Sigmoid colon (tissue), 7 donors: ENCODE measurements around the gene SRD5A1. TPM values are rescaled to one million over a fixed set of nuclear protein-coding genes. Genes with fewer than 3 reads are reported as not detected.

Experiments
- DNase-seq: peaks from one replicate; pipeline ENCODE4 v3.0.0-alpha.2; 2019
- H3K27ac ChIP-seq, 4 donors: fragments of 200-600 bp; sonication (generic); one replicate each; pipeline ENCODE4 v1.5.1; 2016 to 2019; ENCODE audit warnings: mild to moderate bottlenecking in 1 of 4
- H3K27me3 ChIP-seq, 3 donors: fragments of 200-600 bp; sonication (generic); one replicate each; pipeline ENCODE4 v1.5.1; 2019; ENCODE audit warnings: mild to moderate bottlenecking in 1 of 3
- H3K36me3 ChIP-seq, 4 donors: fragments of 200-600 bp; sonication (generic); one replicate each; pipeline ENCODE4 v1.5.1; 2016 to 2019
- H3K4me1 ChIP-seq, 4 donors: fragments of 200-600 bp; sonication (generic); one replicate each; pipeline ENCODE4 v1.5.1; 2017 to 2019
- H3K4me3 ChIP-seq, 4 donors: fragments of 200-600 bp; sonication (generic); one replicate each; pipeline ENCODE4 v1.5.1; 2017 to 2019; ENCODE audit warnings: mild to moderate bottlenecking in 2 of 4, moderate library complexity in 1 of 4
- H3K9me3 ChIP-seq, 4 donors: fragments of 200-600 bp in 3 of 4; sonication (generic) in 3 of 4; one replicate each; pipeline versions ENCODE4 v1.5.1 to v1.6.1; 2013 to 2019
- EP300 ChIP-seq, 4 donors: sonication (generic); formaldehyde crosslinking; IDR thresholded peaks; one replicate each; pipeline ENCODE4 v1.6.1; 2017; ENCODE audit warnings: antibody characterized with exemption in 4 of 4
- POLR2A ChIP-seq, 2 donors: fragments of 450-650 bp; IDR thresholded peaks; one replicate each; pipeline ENCODE4 v1.6.1; 2016; ENCODE audit warnings: antibody characterized with exemption in 2 of 2, mild to moderate bottlenecking in 2 of 2, moderate library complexity in 2 of 2
- POLR2AphosphoS5 ChIP-seq, 4 donors: sonication (generic); formaldehyde crosslinking; IDR thresholded peaks; one replicate each; pipeline ENCODE4 v1.6.1; 2017; ENCODE audit warnings: antibody characterized with exemption in 4 of 4
- WGBS, 2 donors: extraction: QIAGEN DNeasy Blood & Tissue Kit; methylation state at CpG; one replicate each; pipeline ENCODE4 v1.1.7; 2013; 5-methylcytosine and 5-hydroxymethylcytosine counted together
- intact Hi-C: fragments of 100-400 bp; cut with DNase I; formaldehyde crosslinking; loops from one replicate; pipeline ENCODE4 v1.15.1; 2023
- polyA plus RNA-seq, 3 donors: library from polyadenylated mRNA; stranded (reverse); fragments of 200-250 nt; gene quantifications; one replicate each; pipeline ENCODE4 v1.2.3, GENCODE V29; 2013
- total RNA-seq, 4 donors: library from RNA; depleted of rRNA; stranded (reverse); fragments of >200 nt; gene quantifications; one replicate each; pipeline ENCODE4 v1.1.0, GENCODE V29; 2016
- TF ChIP-seq, protein P1 (sequence below), 4 experiments: fragments of 450-650 bp in 3 of 4; fragments of 200-600 bp in 1 of 4; IDR thresholded peaks; one replicate each; pipeline ENCODE4 v1.5.1; 2016 to 2019; ENCODE audit warnings: antibody characterized with exemption in 4 of 4, mild to moderate bottlenecking in 3 of 4, moderate library complexity in 2 of 4
- donor health status: healthy with polysubstance abuse.
- donor health status: Bipolar disorder and iron deficiency.
- donor health status: healthy.

The SRD5A1 gene
- total and polyA plus RNA-seq, 7 donors, result 3.1 to 10.7 (median 5.7) TPM

DNA sequence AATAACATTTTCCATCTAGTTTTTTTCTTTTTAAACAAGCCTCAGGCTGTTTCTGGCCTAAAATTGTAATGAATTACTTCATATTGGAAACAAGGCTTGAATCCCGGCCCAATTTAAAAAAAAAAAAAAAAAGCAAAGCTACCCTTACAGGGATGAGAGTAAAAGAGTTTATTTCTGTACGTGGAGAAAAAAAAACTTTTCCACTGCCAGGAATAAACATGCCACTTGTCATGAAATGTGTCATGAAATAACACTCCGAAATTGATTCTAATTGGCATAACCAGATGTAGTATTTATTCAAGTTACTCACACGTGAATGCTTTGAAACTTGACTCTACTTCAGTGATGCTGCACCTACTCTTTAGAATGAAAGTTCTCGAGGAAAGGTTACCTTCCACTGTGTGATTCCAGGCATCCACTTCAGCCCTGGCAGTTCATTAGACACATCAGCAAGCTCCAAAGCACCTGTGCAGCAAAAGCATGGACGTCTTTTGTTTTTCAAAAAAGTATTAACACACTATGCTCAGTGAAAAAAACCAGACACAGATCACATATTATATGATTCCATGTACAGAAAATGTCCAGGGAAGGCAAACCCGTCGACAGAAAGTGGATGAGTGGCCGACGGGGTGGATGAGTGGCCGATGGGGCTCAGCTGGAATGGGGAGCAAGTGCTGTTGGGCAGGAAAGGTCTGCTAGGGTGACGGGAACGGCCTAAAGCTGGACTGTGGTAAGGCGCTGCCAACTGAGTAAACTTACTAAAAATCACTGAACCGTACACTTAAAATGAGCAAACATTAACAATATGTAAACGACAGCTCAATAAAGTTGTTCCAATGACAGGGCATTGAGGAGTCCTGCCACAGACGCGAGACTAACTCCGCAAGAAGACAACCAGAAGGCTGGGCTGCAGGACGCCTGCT lies 21.6 kb upstream of the SRD5A1 start:
- DNase-seq, result no peak
- Histone ChIP-seq H3K27me3 (no peaks in the 10 kb centered on the region), H3K9me3 (no peaks in the 10 kb centered on the region), H3K36me3 (peaks cover 28 to 97% (median 53%) of the 10 kb centered on the region in 4 donors), H3K4me3 (no peak overlapping the region), H3K27ac (no peak overlapping the region), H3K4me1 (peaks cover 0 to 13% (median 12%) of the 10 kb centered on the region in 4 donors)
- TF ChIP-seq, protein P1, sequence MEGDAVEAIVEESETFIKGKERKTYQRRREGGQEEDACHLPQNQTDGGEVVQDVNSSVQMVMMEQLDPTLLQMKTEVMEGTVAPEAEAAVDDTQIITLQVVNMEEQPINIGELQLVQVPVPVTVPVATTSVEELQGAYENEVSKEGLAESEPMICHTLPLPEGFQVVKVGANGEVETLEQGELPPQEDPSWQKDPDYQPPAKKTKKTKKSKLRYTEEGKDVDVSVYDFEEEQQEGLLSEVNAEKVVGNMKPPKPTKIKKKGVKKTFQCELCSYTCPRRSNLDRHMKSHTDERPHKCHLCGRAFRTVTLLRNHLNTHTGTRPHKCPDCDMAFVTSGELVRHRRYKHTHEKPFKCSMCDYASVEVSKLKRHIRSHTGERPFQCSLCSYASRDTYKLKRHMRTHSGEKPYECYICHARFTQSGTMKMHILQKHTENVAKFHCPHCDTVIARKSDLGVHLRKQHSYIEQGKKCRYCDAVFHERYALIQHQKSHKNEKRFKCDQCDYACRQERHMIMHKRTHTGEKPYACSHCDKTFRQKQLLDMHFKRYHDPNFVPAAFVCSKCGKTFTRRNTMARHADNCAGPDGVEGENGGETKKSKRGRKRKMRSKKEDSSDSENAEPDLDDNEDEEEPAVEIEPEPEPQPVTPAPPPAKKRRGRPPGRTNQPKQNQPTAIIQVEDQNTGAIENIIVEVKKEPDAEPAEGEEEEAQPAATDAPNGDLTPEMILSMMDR (IDR thresholded peaks at IDR 0.05), result no peak
- no peak for TF ChIP-seq POLR2A (IDR thresholded peaks at IDR 0.05)
- TF ChIP-seq EP300 (IDR thresholded peaks at IDR 0.05), result no peak
- no peak for TF ChIP-seq POLR2AphosphoS5 (IDR thresholded peaks at IDR 0.05)
- WGBS, 2 donors, result 86 to 89% methylated on average over 20 of the region's 20 CpGs
- intact Hi-C loops, result no loop called here

DNA sequence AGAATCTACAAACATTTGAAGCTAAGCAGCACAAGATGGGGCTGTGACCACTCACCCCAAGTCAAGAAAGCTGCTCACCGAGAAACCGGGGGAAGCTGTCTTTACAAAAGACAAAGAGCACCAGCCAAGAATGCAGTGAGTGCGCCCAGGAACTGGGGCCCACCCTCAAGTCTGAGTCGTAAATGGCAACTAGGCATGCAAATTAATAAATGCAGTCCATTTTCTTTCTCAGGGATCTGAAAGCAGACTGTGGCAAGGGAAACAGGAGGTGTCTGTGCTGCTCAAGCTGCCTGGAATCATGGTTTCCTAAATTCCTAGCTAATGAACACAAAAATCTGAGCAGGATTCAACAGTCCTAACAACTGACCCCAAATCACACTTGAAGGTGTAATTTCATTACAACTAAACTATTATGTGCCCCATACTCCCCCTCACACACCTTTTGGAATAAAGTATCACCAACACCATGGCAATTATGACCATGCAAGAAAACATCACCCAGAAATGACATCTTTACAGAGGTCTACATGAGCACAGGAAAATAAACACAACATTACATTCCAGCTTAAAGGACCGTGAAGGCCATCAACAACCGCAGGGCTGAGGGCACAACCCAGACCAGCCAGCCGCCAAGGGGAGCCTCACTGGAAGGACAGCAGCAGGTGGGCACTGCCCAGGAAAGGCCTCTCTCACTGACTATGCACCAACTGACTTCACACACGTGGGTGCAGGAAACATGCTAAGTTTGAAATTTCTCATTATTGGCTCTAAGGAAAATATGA lies 18.0 kb upstream of the SRD5A1 start:
- Histone ChIP-seq H3K4me1 (peaks cover 0 to 13% (median 12%) of the 10 kb centered on the region in 4 donors), H3K36me3 (peaks cover 18 to 97% (median 48%) of the 10 kb centered on the region in 4 donors), H3K9me3 (no peaks in the 10 kb centered on the region), H3K27ac (peak overlapping the region in 2 of 4 donors; percentile 38 to 45), H3K27me3 (no peaks in the 10 kb centered on the region), H3K4me3 (no peak overlapping the region)
- TF ChIP-seq EP300 (IDR thresholded peaks at IDR 0.05), result no peak
- TF ChIP-seq POLR2AphosphoS5 (IDR thresholded peaks at IDR 0.05), result no peak
- no peak for TF ChIP-seq POLR2A (IDR thresholded peaks at IDR 0.05)
- TF ChIP-seq, protein P1 (IDR thresholded peaks at IDR 0.05), result no peak
- intact Hi-C loops, result no loop called here
- WGBS, 2 donors, result 86 to 88% methylated on average over 8 of the region's 8 CpGs
- DNase-seq, result no peak

DNA sequence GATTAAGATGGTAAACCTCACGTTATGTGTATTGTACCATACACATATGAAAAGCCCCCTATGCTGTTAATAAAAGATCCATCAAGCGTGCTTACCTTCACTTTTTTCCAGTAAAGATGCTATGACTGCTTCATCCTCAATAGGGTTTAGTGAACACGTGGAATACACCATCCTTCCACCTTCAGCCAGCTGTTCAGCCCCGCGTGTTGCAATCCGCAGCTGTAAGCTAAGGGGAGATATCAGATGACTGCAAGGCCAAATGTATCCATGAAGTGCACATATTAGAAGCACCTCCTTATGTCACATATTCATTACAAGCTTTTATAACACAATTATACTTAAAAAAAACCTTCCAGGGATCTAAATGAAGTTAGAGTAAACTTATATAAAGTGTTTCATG lies 16.6 kb upstream of the SRD5A1 start:
- H3K36me3 ChIP-seq, result peaks cover 18 to 97% (median 47%) of the 10 kb centered on the region in 4 donors
- no peak for TF ChIP-seq POLR2A (IDR thresholded peaks at IDR 0.05)
- TF ChIP-seq EP300 (IDR thresholded peaks at IDR 0.05), result no peak
- TF ChIP-seq POLR2AphosphoS5 (IDR thresholded peaks at IDR 0.05), result no peak
- TF ChIP-seq, protein P1 (IDR thresholded peaks at IDR 0.05), result no peak
- H3K9me3 ChIP-seq, result no peaks in the 10 kb centered on the region
- H3K27ac ChIP-seq, result no peak overlapping the region
- no peaks in the 10 kb centered on the region for H3K27me3 ChIP-seq
- H3K4me3 ChIP-seq, result no peak overlapping the region
- DNase-seq, result no peak
- 92 to 94% methylated on average over 6 of the region's 6 CpGs for WGBS, 2 donors
- intact Hi-C loops, result no loop called here
- peaks cover 0 to 13% (median 12%) of the 10 kb centered on the region in 4 donors for H3K4me1 ChIP-seq

DNA sequence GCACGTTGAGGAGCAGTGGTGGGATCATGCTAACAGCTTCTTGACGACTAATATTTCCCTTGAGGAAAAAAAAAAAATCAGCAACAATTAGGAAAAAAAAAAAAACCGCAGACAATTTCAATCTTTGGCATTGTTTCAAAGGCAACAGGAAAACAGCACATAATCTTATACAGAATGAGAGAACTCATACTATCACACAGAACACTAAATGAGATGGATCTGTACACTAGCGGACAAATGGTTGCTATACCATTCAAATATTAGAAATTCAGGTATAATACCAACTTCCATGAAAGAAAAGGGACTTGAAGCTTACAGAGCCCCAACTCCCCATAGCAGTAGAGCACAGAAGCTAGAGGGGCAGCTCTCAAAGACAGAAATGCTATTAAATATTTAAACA lies 10.0 kb upstream of the SRD5A1 start:
- no peak overlapping the region for H3K27ac ChIP-seq
- no peaks in the 10 kb centered on the region for H3K9me3 ChIP-seq
- no peak overlapping the region for H3K4me3 ChIP-seq
- 93 to 97% methylated on average over 4 of the region's 4 CpGs for WGBS, 2 donors
- no peak for DNase-seq
- no peaks in the 10 kb centered on the region for H3K4me1 ChIP-seq
- TF ChIP-seq POLR2AphosphoS5 (IDR thresholded peaks at IDR 0.05) (no peak), POLR2A (IDR thresholded peaks at IDR 0.05) (no peak), EP300 (IDR thresholded peaks at IDR 0.05) (no peak)
- TF ChIP-seq, protein P1 (IDR thresholded peaks at IDR 0.05), result no peak
- intact Hi-C loops, result no loop called here
- peaks cover 4 to 96% (median 39%) of the 10 kb centered on the region in 4 donors for H3K36me3 ChIP-seq
- no peaks in the 10 kb centered on the region for H3K27me3 ChIP-seq
